B cell (primary cell): ENCODE data around the gene GNB2. TPM values are rescaled to one million over a fixed set of nuclear protein-coding genes. Genes with fewer than 3 reads are reported as not detected.

Experiments used
- ATAC-seq: fragments of 200-7000 bp; cut with Tn5 transposase; one replicate; pipeline ENCODE4 v1.10.0; 2021; ENCODE audit warnings: low read depth, mild to moderate bottlenecking, moderate number of reproducible peaks, moderate library complexity
- CTCF ChIA-PET: fragments of 350-600 bp; sonication (Branson Sonifier 250); formaldehyde crosslinking; loops from one replicate; lab custom pipeline; 2021; ENCODE audit warnings: antibody characterized with exemption, inconsistent platforms; lab: Charles Lee
- POLR2A ChIA-PET: fragments of 350-600 bp; sonication (Branson Sonifier 250); formaldehyde crosslinking; loops from one replicate; lab custom pipeline; 2021; ENCODE audit warnings: antibody characterized with exemption; lab: Charles Lee
- DNase-seq: peaks from one replicate; pipeline ENCODE4 v3.0.0; 2013
- H2AFZ ChIP-seq: 2 replicates; pipeline ENCODE4 v1.6.1; 2012; ENCODE audit warnings: mild to moderate bottlenecking, low read depth, low read length; ENCODE audit not compliant: insufficient read depth, poor library complexity, severe bottlenecking
- H3K27ac ChIP-seq, 2 donors: 1 replicate in 1 of 2; 2 replicates in 1 of 2; pipeline ENCODE4 v1.5.1; 2012 to 2013; ENCODE audit warnings: low read length in 2 of 2, mild to moderate bottlenecking in 2 of 2, moderate library complexity in 1 of 2
- H3K27me3 ChIP-seq, 4 experiments: fragments of 200-600 bp in 1 of 4; sonication (generic) in 1 of 4; replicated peaks in 1 of 4; 1 replicate in 2 of 4; 2 replicates in 2 of 4; pipeline versions ENCODE4 v1.6.1 to v1.7.0; 2013 to 2016; ENCODE audit warnings: low read length in 3 of 4, mild to moderate bottlenecking in 2 of 4, mixed read lengths in 1 of 4, moderate library complexity in 1 of 4; ENCODE audit not compliant: insufficient read depth in 4 of 4, control insufficient read depth in 3 of 4; ENCODE audit errors: control extremely low read depth in 1 of 4
- H3K36me3 ChIP-seq, 2 experiments: replicated peaks in 1 of 2; 1 replicate in 1 of 2; 2 replicates in 1 of 2; pipeline versions ENCODE4 v1.6.1 to v1.7.1; 2013; ENCODE audit warnings: low read length in 1 of 2; ENCODE audit not compliant: insufficient read depth in 2 of 2, control insufficient read depth in 1 of 2; ENCODE audit errors: control extremely low read depth in 1 of 2, extremely low read depth in 1 of 2
- H3K4me1 ChIP-seq, 2 donors: fragments of 200-600 bp in 1 of 2; sonication (generic) in 1 of 2; 1 replicate in 1 of 2; 2 replicates in 1 of 2; pipeline versions ENCODE4 v1.5.1 to v1.6.1; 2013 to 2017; ENCODE audit warnings: low read length in 2 of 2; ENCODE audit not compliant: control insufficient read depth in 2 of 2, insufficient read depth in 2 of 2
- H3K4me2 ChIP-seq: replicated peaks from 2 replicates; pipeline ENCODE3; 2012; ENCODE audit warnings: mild to moderate bottlenecking, low read depth, low read length; ENCODE audit not compliant: poor library complexity, severe bottlenecking
- H3K4me3 ChIP-seq, 5 experiments: fragments of 200-600 bp in 1 of 5; sonication (generic) in 1 of 5; 1 replicate in 3 of 5; 2 replicates in 2 of 5; pipeline versions ENCODE4 v1.5.1 to v1.7.0; 2011 to 2016; ENCODE audit warnings: low read length in 4 of 5, mild to moderate bottlenecking in 4 of 5, low read depth in 2 of 5, control low read depth in 1 of 5, moderate library complexity in 1 of 5; ENCODE audit not compliant: insufficient read depth in 1 of 5; ENCODE audit errors: control extremely low read depth in 1 of 5, extremely low read depth in 1 of 5
- H3K79me2 ChIP-seq: fragments of 200-600 bp; sonication (generic); one replicate; pipeline ENCODE4 v1.6.0; 2016; ENCODE audit warnings: low read length; ENCODE audit not compliant: control insufficient read depth, insufficient read depth
- H3K9ac ChIP-seq: fragments of 200-600 bp; sonication (generic); 2 replicates; pipeline ENCODE4 v1.6.1; 2017; ENCODE audit warnings: mild to moderate bottlenecking, low read length, moderate library complexity
- H3K9me3 ChIP-seq, 3 donors: one replicate each; pipeline versions ENCODE4 v1.6.1 to v1.7.1; 2013; ENCODE audit warnings: low read length in 2 of 3; ENCODE audit not compliant: control insufficient read depth in 2 of 3, insufficient read depth in 1 of 3; ENCODE audit errors: control extremely low read depth in 1 of 3
- H4K20me1 ChIP-seq: 2 replicates; pipeline ENCODE4 v1.6.0; 2012; ENCODE audit warnings: mild to moderate bottlenecking, low read length; ENCODE audit not compliant: insufficient read depth, control insufficient read depth, poor library complexity, severe bottlenecking
- H3K27ac Mint-ChIP-seq: one replicate; pipeline ENCODE4 v1.8.0; 2021; ENCODE audit warnings: mixed read lengths
- H3K27me3 Mint-ChIP-seq: one replicate; pipeline ENCODE4 v1.8.0; 2021; ENCODE audit warnings: mixed read lengths
- H3K4me1 Mint-ChIP-seq: one replicate; pipeline ENCODE4 v1.8.0; 2021; ENCODE audit warnings: mixed read lengths
- H3K4me3 Mint-ChIP-seq: one replicate; pipeline ENCODE4 v1.8.0; 2021; ENCODE audit warnings: mixed read lengths
- H3K9me3 Mint-ChIP-seq: one replicate; pipeline ENCODE4 v1.8.0; 2022; ENCODE audit warnings: mixed read lengths; ENCODE audit not compliant: insufficient read depth
- EZH2 ChIP-seq: IDR thresholded peaks from 2 replicates; pipeline ENCODE4 v1.6.1; 2012; ENCODE audit warnings: borderline replicate concordance, low read depth, mild to moderate bottlenecking, moderate library complexity, low read length; ENCODE audit not compliant: insufficient read depth, poor library complexity, severe bottlenecking
- WGBS: methylation state at CpG from one replicate; pipeline ENCODE4 v1.1.5; 2013; ENCODE audit warnings: missing lambda C conversion rate; ENCODE audit not compliant: insufficient coverage; 5-methylcytosine and 5-hydroxymethylcytosine counted together
- intact Hi-C: fragments of 100-400 bp; cut with micrococcal nuclease; formaldehyde crosslinking; loops from one replicate; pipeline ENCODE4 v1.10.0; 2022
- polyA plus RNA-seq: library from polyadenylated mRNA; depleted of rRNA; stranded (reverse); fragments of >200 nt; gene quantifications from 2 replicates; pipeline ENCODE4 v1.2.3, GENCODE V29; 2012
- total RNA-seq, 2 donors: library from RNA; stranded (reverse); fragments of 120-200 nt in 1 of 2; gene quantifications; 1 replicate in 1 of 2; 2 replicates in 1 of 2; pipeline versions ENCODE4 v1.2.3 to v1.2.4, GENCODE V29; 2013 to 2022
- TF ChIP-seq, protein P1 (sequence below): fragments of 200-600 bp; IDR thresholded peaks from one replicate; pipeline ENCODE4 v1.8.0; 2022; ENCODE audit warnings: antibody characterized with exemption, mild to moderate bottlenecking

Gene GNB2
- total and polyA plus RNA-seq, 2 donors (not counting 1 experiment from before 2014, with no cell fraction given) = 127 to 221 TPM

- Histone ChIP-seq H3K79me2 (no peaks in the 10 kb centered on the region), H3K4me1 (peaks cover 0 to 3% of the 10 kb centered on the region in 2 donors), H3K9me3 (no peaks in the 10 kb centered on the region), H3K4me2 (no peak overlapping the region), H3K9ac (no peak overlapping the region), H3K4me3 (no peak overlapping the region), H3K36me3 (peaks cover 0 to 81% of the 10 kb centered on the region in 2 experiments), H2AFZ (no peak overlapping the region), H4K20me1 (peaks cover 70% of the 10 kb centered on the region), H3K27me3 (no peaks in the 10 kb centered on the region), H3K27ac (no peak overlapping the region)
- CTCF ChIA-PET = interaction anchor here (0.6 to 2.5 kb wide), 6 partner anchors 11 to 121 kb away, joined by 3 to 18 read pairs (median 3); partner anchors contain the start of gene POP7
- Mint-ChIP-seq H3K4me3 (no peak overlapping the region), H3K4me1 (peaks cover 7% of the 10 kb centered on the region), H3K9me3 (no peaks in the 10 kb centered on the region), H3K27me3 (no peaks in the 10 kb centered on the region), H3K27ac (no peak overlapping the region)
- intact Hi-C loops = no loop called here
- DNase-seq (peak; percentile 25), ATAC-seq (no peak)
- WGBS = 93% methylated on average over 16 of the region's 18 CpGs
- TF ChIP-seq, protein P1, sequence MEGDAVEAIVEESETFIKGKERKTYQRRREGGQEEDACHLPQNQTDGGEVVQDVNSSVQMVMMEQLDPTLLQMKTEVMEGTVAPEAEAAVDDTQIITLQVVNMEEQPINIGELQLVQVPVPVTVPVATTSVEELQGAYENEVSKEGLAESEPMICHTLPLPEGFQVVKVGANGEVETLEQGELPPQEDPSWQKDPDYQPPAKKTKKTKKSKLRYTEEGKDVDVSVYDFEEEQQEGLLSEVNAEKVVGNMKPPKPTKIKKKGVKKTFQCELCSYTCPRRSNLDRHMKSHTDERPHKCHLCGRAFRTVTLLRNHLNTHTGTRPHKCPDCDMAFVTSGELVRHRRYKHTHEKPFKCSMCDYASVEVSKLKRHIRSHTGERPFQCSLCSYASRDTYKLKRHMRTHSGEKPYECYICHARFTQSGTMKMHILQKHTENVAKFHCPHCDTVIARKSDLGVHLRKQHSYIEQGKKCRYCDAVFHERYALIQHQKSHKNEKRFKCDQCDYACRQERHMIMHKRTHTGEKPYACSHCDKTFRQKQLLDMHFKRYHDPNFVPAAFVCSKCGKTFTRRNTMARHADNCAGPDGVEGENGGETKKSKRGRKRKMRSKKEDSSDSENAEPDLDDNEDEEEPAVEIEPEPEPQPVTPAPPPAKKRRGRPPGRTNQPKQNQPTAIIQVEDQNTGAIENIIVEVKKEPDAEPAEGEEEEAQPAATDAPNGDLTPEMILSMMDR = no peak
- TF ChIP-seq EZH2 = no peak
- POLR2A ChIA-PET = interaction anchor here (0.7 to 1.2 kb wide), 2 partner anchors 26 to 95 kb away, joined by 4 to 16 read pairs; partner anchors contain the start of genes FBXO24 and LRCH4
Observed at GRCh38 chr7:100680576-100681271, 7.2 kb downstream of the GNB2 start.
